ENCODE measurements around the gene RFX3.

DNA sequence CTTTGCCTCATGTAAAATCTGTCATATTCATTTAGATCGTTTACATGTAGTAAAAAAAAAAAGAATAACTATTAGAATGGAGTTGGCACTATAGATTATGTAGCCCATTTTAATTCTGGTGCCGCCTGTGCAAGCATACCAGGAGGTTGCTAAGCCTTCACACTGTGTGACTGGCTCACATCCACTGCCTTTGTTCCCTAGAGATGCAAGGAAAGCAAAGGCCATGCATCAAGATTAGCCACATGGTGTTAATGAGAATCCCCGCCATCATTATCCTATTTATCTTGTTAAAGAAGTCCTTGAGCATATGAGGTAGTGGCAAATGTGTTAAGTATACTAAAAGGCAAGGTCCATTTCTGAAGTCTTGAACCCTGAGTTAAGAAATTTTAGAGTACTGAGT is 279.6 kb downstream of the RFX3 start:
- TF ChIP-seq CTCF (IDR thresholded peaks at IDR 0.05; ENCODE audit: insufficient read depth, low read length) (no peak), POLR2AphosphoS5 (IDR thresholded peaks at IDR 0.05; ENCODE audit: low read depth) (no peak), GABPA (IDR thresholded peaks at IDR 0.05; ENCODE audit: low read depth) (no peak)
- TF ChIP-seq, protein P1, sequence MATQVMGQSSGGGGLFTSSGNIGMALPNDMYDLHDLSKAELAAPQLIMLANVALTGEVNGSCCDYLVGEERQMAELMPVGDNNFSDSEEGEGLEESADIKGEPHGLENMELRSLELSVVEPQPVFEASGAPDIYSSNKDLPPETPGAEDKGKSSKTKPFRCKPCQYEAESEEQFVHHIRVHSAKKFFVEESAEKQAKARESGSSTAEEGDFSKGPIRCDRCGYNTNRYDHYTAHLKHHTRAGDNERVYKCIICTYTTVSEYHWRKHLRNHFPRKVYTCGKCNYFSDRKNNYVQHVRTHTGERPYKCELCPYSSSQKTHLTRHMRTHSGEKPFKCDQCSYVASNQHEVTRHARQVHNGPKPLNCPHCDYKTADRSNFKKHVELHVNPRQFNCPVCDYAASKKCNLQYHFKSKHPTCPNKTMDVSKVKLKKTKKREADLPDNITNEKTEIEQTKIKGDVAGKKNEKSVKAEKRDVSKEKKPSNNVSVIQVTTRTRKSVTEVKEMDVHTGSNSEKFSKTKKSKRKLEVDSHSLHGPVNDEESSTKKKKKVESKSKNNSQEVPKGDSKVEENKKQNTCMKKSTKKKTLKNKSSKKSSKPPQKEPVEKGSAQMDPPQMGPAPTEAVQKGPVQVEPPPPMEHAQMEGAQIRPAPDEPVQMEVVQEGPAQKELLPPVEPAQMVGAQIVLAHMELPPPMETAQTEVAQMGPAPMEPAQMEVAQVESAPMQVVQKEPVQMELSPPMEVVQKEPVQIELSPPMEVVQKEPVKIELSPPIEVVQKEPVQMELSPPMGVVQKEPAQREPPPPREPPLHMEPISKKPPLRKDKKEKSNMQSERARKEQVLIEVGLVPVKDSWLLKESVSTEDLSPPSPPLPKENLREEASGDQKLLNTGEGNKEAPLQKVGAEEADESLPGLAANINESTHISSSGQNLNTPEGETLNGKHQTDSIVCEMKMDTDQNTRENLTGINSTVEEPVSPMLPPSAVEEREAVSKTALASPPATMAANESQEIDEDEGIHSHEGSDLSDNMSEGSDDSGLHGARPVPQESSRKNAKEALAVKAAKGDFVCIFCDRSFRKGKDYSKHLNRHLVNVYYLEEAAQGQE (IDR thresholded peaks at IDR 0.05; ENCODE audit: insufficient replicate concordance, low read depth): no peak

Measured in HL-60 (cell line).